Measurements from ENCODE around the gene CRKL. TPM values are rescaled to one million over a fixed set of nuclear protein-coding genes. Genes with fewer than 3 reads are reported as not detected.

The CRKL gene
- polyA plus RNA-seq, 1 of the 3 experiments (the other 2 are of a cell fraction) = 9.6 TPM

GRCh38 chr22:20931126-20931654 lies 14.0 kb downstream of the CRKL start:
- CTCF ChIA-PET = interaction anchor here (1.1 to 3.2 kb wide), 2 partner anchors 10 to 14 kb away, joined by 3 to 13 read pairs; partner anchors contain the start of gene CRKL
- Histone ChIP-seq H3K4me3 (ENCODE audit: low read depth in 2 of 2, low read length in 1 of 2) (no peak overlapping the region), H2AFZ (ENCODE audit: low read depth) (no peak overlapping the region), H3K4me2 (no peak overlapping the region), H3F3A (replicated peaks; ENCODE audit: insufficient read depth) (peaks cover 4% of the 10 kb centered on the region), H3K9me3 (no peaks in the 10 kb centered on the region), H3K36me3 (replicated peaks in 1 of 2; ENCODE audit: control insufficient read depth in 1 of 2, insufficient read depth in 2 of 2, low read length in 1 of 2) (peaks cover 3 to 14% of the 10 kb centered on the region in 2 experiments), H3K9me2 (no peaks in the 10 kb centered on the region), H3K79me2 (ENCODE audit: insufficient read depth) (peaks cover 100% of the 10 kb centered on the region), H3K27ac (ENCODE audit: low read depth in 2 of 2, low read length in 1 of 2) (no peak overlapping the region), H3K4me1 (ENCODE audit: control insufficient read depth in 1 of 2, insufficient read depth in 2 of 2, low read depth in 1 of 2, low read length in 1 of 2) (peaks cover 0 to 1% of the 10 kb centered on the region in 2 experiments; a peak in 1 of 4 replicates), H3K27me3 (ENCODE audit: insufficient read depth) (no peaks in the 10 kb centered on the region), H4K20me1 (ENCODE audit: insufficient read depth) (peaks cover 92% of the 10 kb centered on the region), H3K9ac (no peak overlapping the region)
- no peak for DNase-seq
- 79% methylated on average over 4 of the region's 4 CpGs for WGBS (ENCODE audit: low lambda C conversion rate)
- POLR2A ChIA-PET = no interaction called here
- TF ChIP-seq RAD21 (IDR thresholded peaks at IDR 0.05; ENCODE audit: low read length) (no peak), RCOR1 (IDR thresholded peaks at IDR 0.05; ENCODE audit: low read length) (no peak), GATA2 (CRISPR knock-in tag; IDR thresholded peaks at IDR 0.05) (no peak), TEAD4 (IDR thresholded peaks at IDR 0.05; ENCODE audit: borderline replicate concordance, insufficient read depth) (no peak), RFX5 (IDR thresholded peaks at IDR 0.05; ENCODE audit: low read length) (no peak), GABPA (IDR thresholded peaks at IDR 0.05; ENCODE audit: low read depth) (no peak), POLR2AphosphoS5 (IDR thresholded peaks at IDR 0.05; ENCODE audit: low read depth, low read length) (no peak), FOXJ3 (CRISPR knock-in tag; IDR thresholded peaks at IDR 0.05) (no peak), REST (IDR thresholded peaks at IDR 0.05; ENCODE audit: low read depth, low read length) (no peak), FOSL2 (IDR thresholded peaks at IDR 0.05; ENCODE audit: borderline replicate concordance, low read depth) (no peak)

- no peak for TF ChIP-seq GABPA (IDR thresholded peaks at IDR 0.05; ENCODE audit: low read depth)
- TF ChIP-seq ELF1 (IDR thresholded peaks at IDR 0.05) = no peak
- TF ChIP-seq CHD2 (IDR thresholded peaks at IDR 0.05; ENCODE audit: low read length, partially characterized antibody) = no peak
- no peak for TF ChIP-seq JUND (IDR thresholded peaks at IDR 0.05)
- TF ChIP-seq MEF2A (IDR thresholded peaks at IDR 0.05; ENCODE audit: borderline replicate concordance, low read depth) = no peak
- TF ChIP-seq NRF1 (IDR thresholded peaks at IDR 0.05; ENCODE audit: low read depth, low read length) = no peak
- TF ChIP-seq ZBTB33 (IDR thresholded peaks at IDR 0.05; ENCODE audit: borderline replicate concordance, low read depth) = no peak
- no peak for TF ChIP-seq USF2 (IDR thresholded peaks at IDR 0.05; ENCODE audit: borderline replicate concordance, low read depth, low read length)
- no peak for TF ChIP-seq CTCF (IDR thresholded peaks at IDR 0.05)
- no peak for TF ChIP-seq SIN3A (IDR thresholded peaks at IDR 0.05; ENCODE audit: borderline replicate concordance, low read depth, low read length)
- 96% methylated on average over 7 of the region's 7 CpGs for WGBS (ENCODE audit: low lambda C conversion rate)
- Histone ChIP-seq H3K79me2 (ENCODE audit: insufficient read depth) (peaks cover 100% of the 10 kb centered on the region), H3K9me2 (no peaks in the 10 kb centered on the region), H2AFZ (ENCODE audit: low read depth) (no peak overlapping the region), H3K9me3 (no peaks in the 10 kb centered on the region), H3F3A (replicated peaks; ENCODE audit: insufficient read depth) (peaks cover 11% of the 10 kb centered on the region), H3K4me3 (ENCODE audit: low read depth in 2 of 2, low read length in 1 of 2) (no peak overlapping the region), H3K9ac (no peak overlapping the region), H3K27me3 (ENCODE audit: insufficient read depth) (no peaks in the 10 kb centered on the region), H3K4me1 (ENCODE audit: control insufficient read depth in 1 of 2, insufficient read depth in 2 of 2, low read depth in 1 of 2, low read length in 1 of 2) (peaks cover 5 to 9% of the 10 kb centered on the region in 2 experiments; a peak in 2 of 4 replicates), H4K20me1 (ENCODE audit: insufficient read depth) (peaks cover 94% of the 10 kb centered on the region), H3K27ac (ENCODE audit: low read depth in 2 of 2, low read length in 1 of 2) (no peak overlapping the region), H3K4me2 (no peak overlapping the region), H3K36me3 (replicated peaks in 1 of 2; ENCODE audit: control insufficient read depth in 1 of 2, insufficient read depth in 2 of 2, low read length in 1 of 2) (peaks cover 3 to 29% of the 10 kb centered on the region in 2 experiments)
- ChIA-PET POLR2A (no interaction called here), CTCF (interaction anchor here (0.8 to 3.2 kb wide), 2 partner anchors 11 to 17 kb away, joined by 3 to 13 read pairs; partner anchors contain the start of gene CRKL)
- DNase-seq = no peak
Observed at GRCh38 chr22:20933910-20934309, 16.7 kb downstream of the CRKL start.
